ENCODE data around the gene ZKSCAN4. TPM values are rescaled to one million over a fixed set of nuclear protein-coding genes. Genes with fewer than 3 reads are reported as not detected.

Gene ZKSCAN4
- total and polyA plus RNA-seq, 10 of the 15 experiments (the other 5 are each of a cell fraction or from before 2014, with no cell fraction given), result 3.0 to 6.5 (median 5.0) TPM

DNA sequence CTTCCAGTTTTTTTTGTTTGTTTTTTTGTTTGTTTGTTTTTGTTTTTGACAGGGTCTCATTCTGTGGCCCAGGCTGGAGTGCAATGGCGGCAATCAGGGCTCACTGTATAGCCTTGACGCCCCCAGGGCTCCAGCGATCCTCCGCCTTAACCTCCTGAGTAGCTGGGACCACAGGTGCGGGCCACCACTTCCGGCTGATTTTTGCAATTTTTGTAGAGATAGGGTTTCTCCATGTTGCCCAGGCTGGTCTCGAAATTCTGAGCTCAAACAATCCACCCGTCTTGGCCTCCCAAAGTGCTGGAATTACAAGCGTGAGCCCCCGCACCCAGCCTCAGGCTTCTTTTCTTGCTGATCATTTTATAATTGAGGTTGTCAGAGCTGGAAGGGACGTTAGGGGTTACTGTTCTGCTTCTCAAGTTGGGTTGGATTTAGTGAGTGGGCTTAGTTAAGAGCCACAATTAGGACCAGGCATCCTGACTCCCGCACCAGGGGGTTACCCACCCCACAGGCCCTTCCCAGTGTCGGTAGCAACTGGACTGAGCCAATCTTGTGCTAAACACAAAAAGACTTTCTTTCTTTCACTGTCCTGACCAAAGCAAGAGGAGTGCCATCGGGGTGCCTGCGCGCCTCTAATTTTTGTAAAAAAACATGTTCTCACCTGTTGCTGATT lies 40.1 kb downstream of the ZKSCAN4 start:
- H3K4me3 ChIP-seq, result peak overlapping the region; percentile 75
- intact Hi-C loops (cut with micrococcal nuclease; ENCODE audit: unreplicated experiment) (loop anchor here (2.0 to 10.0 kb wide), 4 partner anchors 70 to 733 kb away; partner anchors contain the start of gene ZKSCAN8), in situ Hi-C loops (cut with MboI) (no loop called here)
- H2AFZ ChIP-seq (ENCODE audit: control insufficient read depth, low read depth, low read length), result peak overlapping the region; percentile 95
- no peaks in the 10 kb centered on the region for H3K79me2 ChIP-seq (ENCODE audit: control insufficient read depth, insufficient read depth, low read length)
- WGBS (ENCODE audit: insufficient coverage, insufficient replicate concordance, low lambda C conversion rate, missing lambda C conversion rate), result 12% methylated on average over 16 of the region's 16 CpGs
- POLR2A ChIA-PET, result interaction anchor here (1.0 to 1.3 kb wide), 3 partner anchors 8 to 70 kb away, joined by 3 read pairs; partner anchors contain the start of gene ZKSCAN8
- no TSS peak for BruUV-seq (replicated peaks)
- CTCF ChIA-PET, result no interaction called here
- RAD21 ChIA-PET (ENCODE audit: unreplicated experiment), result interaction anchor here (0.7 to 1.6 kb wide), 5 partner anchors 69 to 142 kb away, joined by 3 to 4 read pairs (median 3); no protein-coding TSS in a partner anchor
- H3K4me2 ChIP-seq (ENCODE audit: control insufficient read depth, insufficient read depth), result peak overlapping the region; percentile 99
- peak overlapping the region; percentile 48 for H3K27ac ChIP-seq (ENCODE audit: control insufficient read depth, insufficient read depth)
- ATAC-seq, result peak; percentile 59
- peaks cover 0 to 8% of the 10 kb centered on the region in 2 experiments; a peak in 3 of 4 replicates for H3K27me3 ChIP-seq (replicated peaks in 1 of 2; ENCODE audit: control insufficient read depth in 2 of 2, insufficient read depth in 2 of 2, low read length in 1 of 2)
- no peaks in the 10 kb centered on the region for H4K20me1 ChIP-seq (ENCODE audit: control insufficient read depth, insufficient read depth)
- DNase-seq (ENCODE audit: low read depth, low spot score), result no peak
- SMC1A ChIA-PET (ENCODE audit: uncharacterized antibody, unreplicated experiment), result interaction anchor here (0.7 to 1.9 kb wide), 4 partner anchors 71 to 316 kb away, joined by 3 to 9 read pairs (median 4); partner anchors contain the start of gene ZKSCAN8
- peaks cover 16% of the 10 kb centered on the region for H3K4me1 ChIP-seq (ENCODE audit: control insufficient read depth, insufficient read depth, low read length)
- no peak for FAIRE-seq
- H3K36me3 ChIP-seq (ENCODE audit: control insufficient read depth in 2 of 2, insufficient read depth in 2 of 2, low read length in 1 of 2), result no peaks in the 10 kb centered on the region
- peaks cover 3% of the 10 kb centered on the region; the same call in 2 of the 3 replicates for H3K9me3 ChIP-seq (replicated peaks; ENCODE audit: control insufficient read depth, insufficient read depth, low read length)
- peak overlapping the region; percentile 71 for H3K9ac ChIP-seq (ENCODE audit: control insufficient read depth, insufficient read depth, low read length)
- TF ChIP-seq JUNB (IDR thresholded peaks at IDR 0.05) (no peak), CHD4 (IDR thresholded peaks at IDR 0.05) (no peak), MXI1 (IDR thresholded peaks at IDR 0.05; ENCODE audit: low read depth, low read length) (no peak), TBL1XR1 (IDR thresholded peaks at IDR 0.05; ENCODE audit: low read depth, low read length) (no peak), SMC3 (IDR thresholded peaks at IDR 0.05; ENCODE audit: borderline replicate concordance, low read length) (no peak), SREBF2 (IDR thresholded peaks at IDR 0.05; ENCODE audit: low read length) (no peak), GABPA (IDR thresholded peaks at IDR 0.05; ENCODE audit: low read depth) (0 out of 2 replicates have a peak, but pooled peaks have one; percentile 15), GATAD2B (conservative IDR thresholded peaks at IDR 0.05; ENCODE audit: low read depth) (no peak), YY1 (IDR thresholded peaks at IDR 0.05; ENCODE audit: low read depth, low read length) (0 out of 2 replicates have a peak, but pooled peaks have one; percentile 44), MTA3 (IDR thresholded peaks at IDR 0.05; ENCODE audit: borderline replicate concordance, low read length) (no peak), CUX1 (IDR thresholded peaks at IDR 0.05; ENCODE audit: insufficient replicate concordance, low read depth, low read length) (no peak), EP300 (IDR thresholded peaks at IDR 0.05; ENCODE audit: borderline replicate concordance in 1 of 2, control insufficient read depth in 1 of 2, low read depth in 2 of 2, low read length in 2 of 2) (0 out of 4 replicates have a peak, but pooled peaks of 1 of the 2 experiments have one; percentile 20), FOXK2 (IDR thresholded peaks at IDR 0.05) (peak; percentile 47), CHD1 (IDR thresholded peaks at IDR 0.05; ENCODE audit: low read depth, low read length) (no peak)
- TF ChIP-seq, protein P1, sequence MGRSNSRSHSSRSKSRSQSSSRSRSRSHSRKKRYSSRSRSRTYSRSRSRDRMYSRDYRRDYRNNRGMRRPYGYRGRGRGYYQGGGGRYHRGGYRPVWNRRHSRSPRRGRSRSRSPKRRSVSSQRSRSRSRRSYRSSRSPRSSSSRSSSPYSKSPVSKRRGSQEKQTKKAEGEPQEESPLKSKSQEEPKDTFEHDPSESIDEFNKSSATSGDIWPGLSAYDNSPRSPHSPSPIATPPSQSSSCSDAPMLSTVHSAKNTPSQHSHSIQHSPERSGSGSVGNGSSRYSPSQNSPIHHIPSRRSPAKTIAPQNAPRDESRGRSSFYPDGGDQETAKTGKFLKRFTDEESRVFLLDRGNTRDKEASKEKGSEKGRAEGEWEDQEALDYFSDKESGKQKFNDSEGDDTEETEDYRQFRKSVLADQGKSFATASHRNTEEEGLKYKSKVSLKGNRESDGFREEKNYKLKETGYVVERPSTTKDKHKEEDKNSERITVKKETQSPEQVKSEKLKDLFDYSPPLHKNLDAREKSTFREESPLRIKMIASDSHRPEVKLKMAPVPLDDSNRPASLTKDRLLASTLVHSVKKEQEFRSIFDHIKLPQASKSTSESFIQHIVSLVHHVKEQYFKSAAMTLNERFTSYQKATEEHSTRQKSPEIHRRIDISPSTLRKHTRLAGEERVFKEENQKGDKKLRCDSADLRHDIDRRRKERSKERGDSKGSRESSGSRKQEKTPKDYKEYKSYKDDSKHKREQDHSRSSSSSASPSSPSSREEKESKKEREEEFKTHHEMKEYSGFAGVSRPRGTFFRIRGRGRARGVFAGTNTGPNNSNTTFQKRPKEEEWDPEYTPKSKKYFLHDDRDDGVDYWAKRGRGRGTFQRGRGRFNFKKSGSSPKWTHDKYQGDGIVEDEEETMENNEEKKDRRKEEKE (IDR thresholded peaks at IDR 0.05), result 0 out of 2 replicates have a peak, but pooled peaks have one; percentile 60

All from GM12878 (cell line).